ENCODE data around the gene OLFML2A.
A peak's percentile ranks its signal among the peaks of the same experiment; 100 is the strongest.
"Not testable (repeated sequence)": the region's sequence is repeated elsewhere in the genome, so short reads cannot be mapped to it uniquely, and the experiment has no call there.

Gene OLFML2A

DNA sequence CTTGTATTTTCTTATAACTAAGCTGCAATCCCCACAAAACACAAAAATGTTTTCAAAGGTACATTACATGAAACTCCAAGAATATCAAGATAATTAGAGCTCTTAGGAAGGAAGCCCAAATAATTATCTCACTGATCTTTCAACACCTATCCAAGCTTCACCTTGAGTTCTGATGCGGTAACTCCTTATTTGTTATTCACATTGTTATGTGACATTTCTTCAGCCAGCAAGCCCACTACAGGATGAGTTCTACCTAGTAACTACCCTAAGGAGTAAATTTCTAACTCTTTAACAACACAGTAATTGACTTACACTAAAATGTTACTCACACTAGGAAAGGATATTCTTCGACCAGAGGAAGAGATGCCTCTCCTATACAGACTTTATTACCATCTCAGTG is 15.7 kb upstream of the OLFML2A start:
- DNase-seq (ENCODE audit: low read depth in 3 of 3), result no peak

DNA sequence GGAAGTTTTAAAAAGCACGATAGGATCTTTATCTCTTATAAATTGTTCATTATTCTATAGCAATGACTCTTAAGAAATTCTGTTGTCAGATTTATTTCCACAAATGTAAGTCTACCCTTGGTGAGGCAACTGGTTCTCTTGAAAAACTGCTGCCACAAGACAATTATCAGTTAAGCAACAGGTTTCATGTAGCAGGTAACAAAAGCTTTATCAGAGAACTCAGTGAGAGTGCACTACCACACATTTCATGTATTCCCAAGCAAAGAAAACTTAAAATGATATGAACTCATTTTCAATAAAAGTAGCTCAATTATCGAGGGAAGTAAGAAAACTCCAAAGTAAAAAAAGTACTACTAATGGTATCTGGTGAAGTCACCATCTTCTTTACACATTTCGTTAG is 15.2 kb upstream of the OLFML2A start:
- DNase-seq (ENCODE audit: low read depth in 3 of 3), result no peak

DNA sequence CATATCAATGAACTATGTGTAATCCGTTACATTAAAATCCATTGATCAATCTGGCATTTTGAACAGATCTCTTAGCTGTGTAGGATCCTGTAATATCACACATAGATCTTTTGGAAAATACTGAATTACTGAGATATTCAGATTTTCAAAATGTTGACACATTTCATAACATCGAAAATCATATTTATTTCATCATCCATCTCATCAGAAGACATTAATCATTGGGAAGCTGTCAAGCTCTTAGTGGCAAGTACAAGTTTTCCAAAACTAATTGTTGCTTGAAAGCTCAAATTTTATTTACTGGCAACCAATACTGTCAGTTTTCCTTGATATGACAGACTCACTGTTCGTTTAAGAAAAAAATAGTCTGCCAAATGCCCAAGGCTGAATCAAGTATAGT is 14.3 kb upstream of the OLFML2A start:
- DNase-seq (ENCODE audit: low read depth in 3 of 3), result no peak

DNA sequence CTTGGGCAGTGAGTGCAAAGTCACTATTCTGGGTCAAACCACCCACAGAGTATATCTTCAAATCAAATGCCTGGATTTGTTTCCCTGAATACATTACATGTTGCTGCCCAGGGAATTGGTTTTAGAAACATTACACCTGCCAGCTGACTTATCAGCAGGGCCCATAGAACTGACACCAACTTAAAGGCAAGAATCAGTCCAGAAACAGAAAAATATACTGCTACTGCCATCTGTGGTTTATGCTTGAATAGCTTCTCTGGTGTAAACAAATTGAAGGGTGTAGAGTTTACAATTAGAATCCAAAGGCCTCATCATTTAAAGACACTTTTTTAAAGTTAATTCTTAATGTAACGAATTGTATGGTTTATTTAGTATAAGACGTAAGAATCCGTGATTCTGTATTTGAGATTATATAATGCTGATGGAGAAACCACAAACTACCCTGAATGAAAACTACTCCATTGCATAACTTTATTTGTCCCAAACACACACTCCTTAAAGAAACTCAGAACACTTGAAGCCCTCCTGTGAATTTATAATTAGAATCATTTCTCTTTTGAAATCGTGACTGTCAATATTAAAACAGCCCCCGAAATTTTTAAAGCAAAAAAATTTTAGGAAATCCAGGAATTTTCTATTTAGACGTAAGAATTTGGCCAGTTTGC is 12.0 kb upstream of the OLFML2A start:
- DNase-seq (ENCODE audit: low read depth in 3 of 3), result no peak

DNA sequence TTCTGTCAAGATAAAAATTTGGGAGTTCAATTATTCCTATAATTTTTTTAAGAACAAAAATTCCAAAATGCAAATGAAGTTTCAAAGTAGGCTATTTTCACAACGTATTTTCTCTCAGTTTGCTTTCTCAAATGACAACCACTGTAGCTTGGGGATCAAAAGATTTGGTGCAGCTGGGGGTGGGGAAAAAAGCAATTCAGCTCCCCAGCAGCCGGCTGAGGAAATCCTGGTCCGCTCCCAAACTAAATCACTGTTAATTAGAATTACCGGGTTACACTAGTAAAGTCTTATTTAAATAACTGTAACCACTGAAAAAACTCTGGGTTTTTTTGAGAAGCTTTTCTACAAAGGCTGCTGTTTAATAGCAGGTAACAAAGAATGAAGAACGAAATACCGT is 11.5 kb upstream of the OLFML2A start:
- DNase-seq (ENCODE audit: low read depth in 3 of 3), result no peak

DNA sequence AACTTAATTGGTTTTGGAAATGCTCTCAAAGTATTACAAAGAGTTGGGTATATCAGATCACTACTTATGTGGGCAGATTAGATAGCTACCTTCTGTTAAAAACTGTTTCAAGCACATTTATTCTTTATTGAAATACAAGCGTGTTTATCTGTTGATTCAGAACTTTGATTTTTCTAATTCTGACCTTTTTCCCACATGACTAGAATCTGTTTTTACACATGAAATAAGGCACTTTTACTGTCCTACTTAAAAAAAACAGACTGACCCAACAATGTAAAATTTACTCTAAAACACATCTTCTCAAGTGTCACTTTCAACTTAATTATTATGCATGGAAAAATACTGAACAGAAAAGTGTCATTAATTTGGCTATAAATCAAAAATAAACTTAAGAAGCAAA is 10.6 kb upstream of the OLFML2A start:
- DNase-seq (ENCODE audit: low read depth in 3 of 3), result no peak

DNA sequence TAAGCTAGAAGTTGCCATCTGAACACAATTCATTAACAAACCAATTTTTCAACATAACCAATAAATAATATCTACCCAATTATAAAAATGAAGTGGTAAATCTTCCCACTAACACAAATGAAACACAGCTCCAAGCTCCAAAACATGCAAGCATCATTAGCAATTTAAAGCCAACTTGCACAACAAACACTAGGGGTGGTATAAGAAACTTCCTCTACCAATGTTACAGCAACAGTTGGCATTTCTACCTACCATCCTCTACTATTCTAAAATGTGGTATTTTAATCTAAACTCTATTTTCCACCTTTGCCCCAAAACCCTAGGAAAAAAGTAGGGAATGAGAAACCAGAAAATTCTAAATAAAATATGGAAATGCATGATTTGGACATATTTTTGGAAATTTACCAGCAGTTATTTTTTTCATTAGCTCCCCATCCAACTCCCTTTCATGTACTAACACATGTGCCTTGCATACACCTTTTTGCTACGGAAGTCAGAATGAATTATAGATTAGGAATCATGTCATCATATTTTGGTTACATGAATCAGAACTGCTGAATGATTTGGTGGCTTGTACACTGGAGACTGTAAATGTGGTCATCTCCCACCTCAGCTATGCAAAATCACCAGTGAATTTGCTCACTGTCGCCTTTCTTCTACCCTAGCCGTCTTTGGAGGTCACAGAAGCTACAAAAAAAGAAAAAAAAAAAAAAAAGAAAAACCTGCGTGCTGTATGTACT is 9.9 kb upstream of the OLFML2A start:
- DNase-seq (ENCODE audit: low read depth in 3 of 3), result no peak

DNA sequence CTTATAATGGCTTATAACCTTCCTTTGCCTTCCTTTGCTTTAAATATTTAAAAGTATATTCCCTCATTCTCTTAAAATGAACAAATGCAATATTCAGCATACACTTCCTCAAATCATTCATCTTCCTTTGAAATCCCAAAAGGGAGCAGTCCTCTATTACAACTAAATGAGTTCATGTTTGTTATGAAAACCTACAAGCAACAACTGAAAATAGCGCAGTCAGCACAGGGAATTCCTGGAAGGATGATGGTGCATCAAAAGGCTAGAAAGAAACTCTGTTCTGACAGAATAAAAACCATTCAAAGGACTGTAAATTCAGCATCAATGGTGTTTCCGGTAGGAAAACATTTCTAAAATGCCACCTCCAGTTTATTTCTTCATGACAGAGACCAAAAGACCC is 9.1 kb upstream of the OLFML2A start:
- no peak for DNase-seq (ENCODE audit: low read depth in 3 of 3)

DNA sequence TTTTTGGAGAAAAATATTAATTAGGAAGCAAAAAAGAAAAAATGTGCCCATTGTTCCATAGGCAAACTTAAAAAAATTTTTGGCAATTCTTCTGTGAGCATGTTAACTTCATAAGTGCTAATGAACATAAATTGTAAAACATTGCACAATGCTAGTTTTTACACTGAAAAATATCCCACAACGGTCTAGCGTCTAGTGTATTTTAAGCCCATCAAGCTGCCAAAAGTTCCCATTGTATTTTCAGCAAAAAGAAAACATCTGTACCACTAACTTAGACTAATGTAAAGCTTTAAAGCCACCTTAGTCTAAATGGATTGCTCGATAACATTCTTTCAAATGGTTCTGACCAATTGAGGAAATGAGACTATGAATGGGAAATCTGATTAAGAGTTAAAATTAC is 8.6 kb upstream of the OLFML2A start:
- no peak for DNase-seq (ENCODE audit: low read depth in 3 of 3)

DNA sequence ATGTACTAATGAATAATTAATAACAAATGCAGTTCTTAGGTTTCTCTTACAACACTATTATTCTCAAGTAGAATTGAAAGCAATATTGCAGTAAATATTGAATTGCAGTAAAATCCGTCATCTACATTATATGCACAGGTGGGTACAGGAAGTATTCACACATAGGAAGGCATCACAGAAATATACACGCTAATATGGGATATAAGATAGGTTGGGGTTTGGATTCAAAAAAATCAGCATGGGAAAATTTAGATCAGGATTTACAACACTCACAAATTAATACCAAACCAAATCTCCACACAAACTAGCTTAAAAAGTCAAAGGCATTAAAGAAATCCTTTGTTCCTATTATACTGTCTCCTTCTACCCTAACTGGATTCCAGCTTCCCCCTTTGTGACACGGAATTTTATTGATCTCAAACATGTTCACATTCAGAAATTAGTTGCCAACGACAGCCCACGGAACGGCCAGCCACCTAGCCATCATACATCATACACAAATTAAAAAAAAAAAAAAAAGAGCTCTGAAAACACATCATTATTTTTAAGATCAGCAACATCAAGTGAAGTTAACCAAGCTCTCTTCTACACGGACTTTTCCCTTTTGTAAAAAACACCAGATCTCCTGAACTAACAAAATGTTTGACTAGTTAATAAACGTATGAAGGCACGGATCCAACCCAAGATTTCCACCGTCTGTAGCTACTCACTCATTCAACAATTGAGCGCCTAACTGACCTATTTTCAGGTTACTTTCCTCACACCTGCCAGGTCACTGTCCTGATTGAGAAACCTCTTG is 8.0 kb upstream of the OLFML2A start:
- DNase-seq (ENCODE audit: low read depth in 3 of 3), result no peak

DNA sequence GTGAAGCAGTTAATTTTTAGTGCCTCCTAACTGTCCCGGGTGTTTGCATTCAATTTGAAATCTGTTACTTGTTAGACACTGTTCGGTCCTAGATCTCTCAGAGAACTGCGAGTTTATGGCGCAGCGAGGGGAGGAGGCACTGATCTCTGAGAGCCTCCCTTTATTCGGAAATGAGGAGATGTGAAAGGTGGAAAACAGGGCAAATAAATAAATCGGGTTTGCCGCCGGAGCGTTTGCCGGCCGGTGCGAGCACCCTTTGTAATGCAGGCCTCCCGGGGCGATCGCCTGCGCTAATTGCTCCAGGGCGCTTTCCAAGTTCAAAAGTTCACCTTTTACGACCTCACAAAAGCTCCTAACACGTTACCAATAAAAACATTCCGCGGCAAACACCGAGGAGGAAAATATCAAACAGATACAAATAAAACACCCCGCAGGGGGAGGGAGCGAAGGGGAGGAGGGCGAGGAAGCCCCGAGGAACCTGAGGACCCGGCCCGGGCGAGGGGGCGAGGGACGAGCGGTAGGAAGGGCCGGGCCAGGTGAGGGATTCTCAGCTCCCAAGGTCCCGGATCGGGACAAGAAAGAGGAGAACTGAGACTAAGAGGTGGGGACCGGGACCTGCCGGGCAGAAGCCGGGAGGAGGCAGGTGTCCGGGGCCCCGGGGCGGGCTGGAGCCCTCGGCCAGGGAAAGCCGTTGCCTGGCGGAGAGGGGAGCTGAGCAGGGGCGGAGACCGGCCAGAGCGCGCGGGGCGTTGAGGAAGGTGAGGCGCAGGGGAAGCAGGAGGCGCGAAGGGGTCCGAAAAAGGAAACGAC is 7.2 kb upstream of the OLFML2A start:
- DNase-seq (ENCODE audit: low read depth in 3 of 3), result no peak

DNA sequence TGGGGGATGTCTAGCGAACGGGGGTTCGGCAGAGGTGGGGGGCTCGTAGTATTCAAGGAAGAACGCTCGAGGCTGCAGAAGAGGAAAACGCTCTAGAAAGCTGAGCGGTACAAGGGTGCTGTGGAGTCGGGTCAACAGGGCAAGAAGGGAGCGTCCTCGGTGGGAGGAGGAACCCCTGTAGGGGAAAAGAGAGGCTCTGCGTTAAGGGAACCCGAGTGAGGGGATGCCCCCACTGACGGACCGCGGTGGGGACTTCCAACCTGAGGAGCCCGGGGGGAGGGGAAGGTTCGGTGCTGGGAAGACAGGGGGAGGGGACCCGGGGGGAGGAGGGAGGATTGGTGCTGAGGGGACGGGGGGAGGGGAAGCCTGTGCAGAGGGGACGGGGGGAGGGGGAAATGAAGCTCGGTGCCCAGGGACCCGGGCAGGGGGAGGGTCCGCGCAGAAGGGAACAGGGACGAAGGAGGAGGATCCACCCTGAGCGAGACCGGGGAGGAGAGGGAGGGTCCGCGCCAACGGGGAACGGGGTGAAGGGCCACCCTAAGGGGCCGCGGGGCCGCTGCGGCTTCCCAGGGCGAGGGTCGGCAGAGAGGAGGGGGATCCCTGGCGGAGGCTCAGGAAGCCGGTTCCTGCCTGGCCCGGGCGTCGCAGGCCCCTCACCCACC is 6.4 kb upstream of the OLFML2A start:
- DNase-seq (ENCODE audit: low read depth in 3 of 3), result no peak

DNA sequence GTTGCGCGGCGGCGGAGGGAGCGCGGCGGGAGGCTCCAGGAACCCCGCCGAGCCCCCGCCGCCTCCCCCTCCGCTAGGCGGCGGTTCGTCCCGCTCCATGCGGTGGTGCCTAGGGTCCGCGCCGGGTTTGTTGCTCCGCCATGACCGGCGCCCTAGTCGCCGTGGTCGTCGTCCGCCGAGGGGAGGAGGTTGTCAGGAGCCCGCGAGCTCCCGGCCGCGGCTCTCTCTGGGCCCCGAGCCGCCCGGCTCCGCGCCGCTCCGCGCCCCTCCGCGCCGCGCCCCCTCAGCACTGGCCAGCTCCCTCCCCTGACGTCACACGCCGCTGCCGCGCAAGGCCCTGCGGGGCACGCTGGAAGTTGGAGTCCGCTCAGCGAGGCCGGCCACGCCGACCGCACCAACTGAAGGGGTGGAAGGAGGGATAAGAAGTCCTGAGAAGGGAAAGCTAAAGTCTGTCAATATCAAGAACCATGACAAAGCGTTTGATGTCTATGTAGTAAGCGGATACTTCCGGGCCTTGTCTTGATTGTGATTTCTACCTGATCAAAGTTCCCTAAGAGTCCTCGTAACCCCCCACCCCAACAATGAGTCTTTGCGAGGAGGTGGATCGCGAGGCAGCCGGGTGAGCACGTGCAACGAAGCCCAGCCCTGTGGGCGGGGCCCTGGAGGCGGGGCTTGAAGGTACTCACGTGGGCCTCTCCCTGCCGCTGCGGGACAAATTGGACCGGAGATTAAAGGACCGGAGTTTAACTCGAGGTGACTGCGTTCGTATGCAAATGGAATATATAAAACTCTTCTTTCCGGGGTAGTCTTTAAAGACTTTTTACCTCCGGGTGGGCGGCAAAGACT is 5.7 kb upstream of the OLFML2A start, which contains the start of gene NR6A1:
NR6A1 (minus strand) TSS at position 291 of the 846 bp plus-strand sequence.
- DNase-seq (ENCODE audit: low read depth in 3 of 3), result peak; percentile 87 to 94 (median 87)

DNA sequence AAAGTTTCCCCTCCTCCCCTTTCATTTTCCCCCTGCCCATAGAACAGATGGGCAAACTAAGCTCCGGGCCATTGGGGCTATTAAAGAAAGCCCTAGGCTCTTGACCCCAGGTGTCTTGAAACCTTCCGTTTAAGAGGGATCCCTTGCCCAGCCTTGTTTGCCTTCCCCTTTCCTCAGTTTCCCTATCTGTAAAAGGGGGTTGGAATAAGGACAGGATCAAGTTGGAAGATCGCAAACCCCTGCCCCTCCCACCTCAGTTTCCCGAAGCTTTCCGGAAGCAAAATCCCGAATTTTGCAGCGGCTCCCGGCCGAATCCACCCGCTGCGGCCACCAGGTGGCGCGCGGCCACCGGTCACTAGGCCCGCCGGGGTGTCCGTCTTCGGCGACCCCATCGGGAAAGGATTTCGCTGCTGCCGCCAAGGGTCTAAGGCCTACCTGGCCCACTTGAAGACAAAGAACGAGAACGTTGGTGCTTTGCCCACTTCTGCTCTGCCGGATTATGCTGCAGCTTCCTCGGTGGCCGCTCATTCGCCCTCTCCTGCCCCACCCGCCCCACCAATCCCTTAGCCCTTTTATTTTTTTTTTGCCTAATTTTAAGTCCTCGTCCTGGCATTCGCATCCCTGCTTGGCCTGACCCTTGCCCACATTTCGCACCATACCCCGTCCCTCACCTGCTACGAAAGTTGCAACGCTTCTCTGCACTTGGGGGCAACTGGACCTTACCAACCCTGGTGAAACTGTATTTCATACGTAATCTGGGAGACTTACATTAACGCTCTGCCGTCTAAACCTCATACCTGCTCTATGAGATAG is 4.9 kb upstream of the OLFML2A start:
- no peak for DNase-seq (ENCODE audit: low read depth in 3 of 3)

DNA sequence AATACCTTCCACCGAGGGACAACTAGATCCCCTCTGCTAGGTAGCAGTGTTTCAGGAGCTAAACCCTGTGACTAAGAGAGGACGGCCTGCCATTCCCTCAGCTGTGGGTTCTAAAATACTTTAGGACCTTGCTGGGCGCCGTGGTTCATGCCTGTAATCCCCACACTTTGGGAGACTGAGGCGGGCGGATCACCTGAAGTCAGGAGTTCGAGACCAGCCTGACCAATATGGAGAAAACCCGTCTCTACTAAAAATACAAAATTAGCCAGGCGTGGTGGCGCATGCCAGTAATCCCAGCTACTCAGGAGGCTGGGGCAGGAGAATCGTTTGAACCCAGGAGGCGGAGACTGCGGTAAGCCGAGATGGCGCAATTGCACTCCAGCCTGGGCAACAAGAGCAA is 4.1 kb upstream of the OLFML2A start:
- DNase-seq (ENCODE audit: low read depth in 3 of 3), result not testable (repeated sequence)

DNA sequence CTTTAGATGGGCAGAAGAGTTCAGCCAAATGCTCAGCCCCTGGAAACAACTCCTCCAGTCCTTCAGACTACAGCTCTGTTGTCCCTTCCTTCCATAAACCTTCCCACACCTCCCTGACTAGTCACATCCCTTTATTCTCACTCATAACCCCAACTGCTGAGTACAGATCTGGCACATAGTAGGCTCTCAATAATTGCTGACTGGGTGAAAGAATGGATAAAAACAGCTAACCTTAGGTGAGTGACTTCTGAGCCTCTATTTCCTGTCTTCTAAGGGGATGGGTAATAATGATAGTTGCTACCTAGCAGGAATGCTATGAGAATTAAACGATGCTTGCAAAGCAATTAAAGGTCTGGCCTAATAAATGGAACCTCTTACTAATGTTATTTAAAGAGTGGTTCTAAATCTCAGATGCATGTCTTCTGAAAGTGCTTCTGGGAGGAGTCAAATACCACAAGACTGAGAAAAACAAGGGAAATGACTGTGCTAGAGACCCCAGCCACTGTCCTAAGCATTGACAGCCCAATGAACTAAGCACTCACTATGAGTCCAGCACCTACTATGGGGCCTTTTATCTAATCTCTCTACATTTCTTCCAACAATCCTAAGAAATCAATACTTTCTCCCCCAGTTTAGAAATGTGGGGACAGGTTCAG is 3.3 kb upstream of the OLFML2A start:
- DNase-seq (ENCODE audit: low read depth in 3 of 3), result no peak

DNA sequence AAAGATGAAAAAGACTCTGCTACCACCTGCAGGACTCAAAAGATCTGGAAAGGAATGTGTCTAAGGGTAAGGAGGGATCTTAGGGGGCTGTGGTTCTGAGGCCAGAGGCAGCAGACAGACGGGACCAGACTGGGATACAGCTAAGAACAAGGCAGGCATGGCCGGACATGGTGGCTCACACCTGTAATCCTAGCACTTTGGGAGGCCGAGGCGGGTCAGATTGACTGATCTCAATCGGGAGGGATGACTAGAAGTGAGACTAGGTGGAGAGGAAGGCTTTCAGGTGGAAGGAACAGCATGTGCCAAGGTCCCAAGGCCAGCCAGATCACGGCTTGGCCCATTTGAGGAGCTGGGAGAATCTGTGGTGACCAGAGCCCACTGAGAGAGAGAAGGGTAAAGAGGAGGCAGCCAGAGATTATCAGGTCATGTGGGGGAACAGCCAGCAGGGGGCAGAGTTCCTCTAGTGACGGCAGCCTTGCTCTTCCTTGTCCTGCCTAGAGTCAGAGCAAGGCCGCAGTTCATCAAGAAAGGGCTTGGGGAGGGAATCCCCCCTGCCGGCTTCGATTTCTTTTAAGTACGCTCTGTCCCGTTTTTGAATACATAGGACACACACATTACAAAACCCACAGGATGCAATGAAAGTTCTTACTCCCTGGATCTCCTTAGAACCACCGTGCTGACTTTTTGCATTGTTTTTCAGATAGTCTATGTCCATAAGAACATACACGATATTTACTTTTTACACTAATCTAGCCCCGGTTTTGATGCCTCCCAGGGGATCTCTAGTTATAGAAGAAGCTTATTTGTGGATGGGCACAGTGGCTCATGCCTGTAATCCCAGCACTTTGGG is 2.6 kb upstream of the OLFML2A start:
- peak; percentile 67 to 81 (median 78) for DNase-seq (ENCODE audit: low read depth in 3 of 3)

DNA sequence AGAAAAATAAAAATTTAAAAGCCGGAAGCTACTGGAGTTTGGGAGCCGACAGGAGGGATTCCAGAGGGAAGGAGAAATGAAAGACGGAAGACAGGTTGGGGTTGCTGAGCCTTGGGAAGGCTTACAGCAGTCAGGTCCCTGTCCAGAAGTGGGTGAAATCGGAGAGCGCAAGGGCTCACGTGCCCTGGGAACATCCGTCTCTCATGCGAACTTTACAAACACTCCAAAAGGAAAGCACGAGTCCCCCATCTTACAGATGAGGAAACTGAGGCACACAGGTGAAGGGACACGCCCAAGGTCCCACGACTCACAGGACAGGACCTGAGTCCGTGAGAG is 347 bp upstream of the OLFML2A start:
- DNase-seq (ENCODE audit: low read depth in 3 of 3), result no peak
